ENCODE data around the gene CDH8.
"Not testable (repeated sequence)": the region's sequence is repeated elsewhere in the genome, so short reads cannot be mapped to it uniquely, and the experiment has no call there.

The CDH8 gene

GRCh38 chr16:61944004-61944403, 92.2 kb downstream of the CDH8 start:
- Histone ChIP-seq H3K27me3 (replicated peaks; ENCODE audit: control insufficient read depth, insufficient read depth, low read length, poor library complexity, severe bottlenecking) (no peaks in the 10 kb centered on the region), H3K4me3 (ENCODE audit: insufficient read depth, low read depth, low read length, poor library complexity, severe bottlenecking) (no peak overlapping the region), H3K9me3 (ENCODE audit: control insufficient read depth, low read length) (no peaks in the 10 kb centered on the region), H3K4me1 (ENCODE audit: control insufficient read depth, insufficient read depth, low read length, poor library complexity, severe bottlenecking) (no peaks in the 10 kb centered on the region), H3K27ac (ENCODE audit: insufficient read depth, low read length, poor library complexity, severe bottlenecking) (no peak overlapping the region), H3K36me3 (ENCODE audit: control insufficient read depth, insufficient read depth, low read length) (no peaks in the 10 kb centered on the region)
- no peak for DNase-seq

GRCh38 chr16:61940611-61941010, 95.6 kb downstream of the CDH8 start:
- Histone ChIP-seq H3K4me1 (ENCODE audit: control insufficient read depth, insufficient read depth, low read length, poor library complexity, severe bottlenecking) (no peaks in the 10 kb centered on the region), H3K9me3 (ENCODE audit: control insufficient read depth, low read length) (no peaks in the 10 kb centered on the region), H3K27me3 (replicated peaks; ENCODE audit: control insufficient read depth, insufficient read depth, low read length, poor library complexity, severe bottlenecking) (no peaks in the 10 kb centered on the region), H3K36me3 (ENCODE audit: control insufficient read depth, insufficient read depth, low read length) (no peaks in the 10 kb centered on the region), H3K4me3 (ENCODE audit: insufficient read depth, low read depth, low read length, poor library complexity, severe bottlenecking) (no peak overlapping the region), H3K27ac (ENCODE audit: insufficient read depth, low read length, poor library complexity, severe bottlenecking) (no peak overlapping the region)
- no peak for DNase-seq

DNA sequence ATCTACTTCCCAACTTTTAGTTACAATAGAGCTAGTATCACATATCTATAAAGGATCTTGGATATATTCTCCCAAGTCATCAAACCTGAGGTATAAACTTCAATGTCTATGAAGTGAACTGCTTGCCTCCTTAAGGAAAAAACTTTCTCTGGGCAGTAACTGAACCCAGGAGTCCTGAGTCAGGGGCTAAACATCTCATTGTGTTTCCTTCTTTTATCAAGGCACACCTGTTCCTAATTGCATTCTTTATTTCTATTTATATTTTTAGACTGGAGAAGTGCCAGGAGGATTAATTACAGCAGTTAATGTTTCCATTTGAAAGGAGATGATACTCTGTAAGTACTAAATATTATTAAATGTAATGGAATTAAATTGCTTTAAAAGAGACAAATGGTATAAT, 98.6 kb downstream of the CDH8 start:
- H3K4me3 ChIP-seq (ENCODE audit: insufficient read depth, low read depth, low read length, poor library complexity, severe bottlenecking) = no peak overlapping the region
- no peaks in the 10 kb centered on the region for H3K27me3 ChIP-seq (replicated peaks; ENCODE audit: control insufficient read depth, insufficient read depth, low read length, poor library complexity, severe bottlenecking)
- no peaks in the 10 kb centered on the region for H3K4me1 ChIP-seq (ENCODE audit: control insufficient read depth, insufficient read depth, low read length, poor library complexity, severe bottlenecking)
- H3K27ac ChIP-seq (ENCODE audit: insufficient read depth, low read length, poor library complexity, severe bottlenecking) = no peak overlapping the region
- no peaks in the 10 kb centered on the region for H3K36me3 ChIP-seq (ENCODE audit: control insufficient read depth, insufficient read depth, low read length)
- DNase-seq = no peak
- H3K9me3 ChIP-seq (ENCODE audit: control insufficient read depth, low read length) = peaks cover 3% of the 10 kb centered on the region

GRCh38 chr16:61936522-61936921, 99.7 kb downstream of the CDH8 start:
- H3K4me3 ChIP-seq (ENCODE audit: insufficient read depth, low read depth, low read length, poor library complexity, severe bottlenecking) = no peak overlapping the region
- no peaks in the 10 kb centered on the region for H3K4me1 ChIP-seq (ENCODE audit: control insufficient read depth, insufficient read depth, low read length, poor library complexity, severe bottlenecking)
- no peaks in the 10 kb centered on the region for H3K27me3 ChIP-seq (replicated peaks; ENCODE audit: control insufficient read depth, insufficient read depth, low read length, poor library complexity, severe bottlenecking)
- H3K36me3 ChIP-seq (ENCODE audit: control insufficient read depth, insufficient read depth, low read length) = no peaks in the 10 kb centered on the region
- peaks cover 3% of the 10 kb centered on the region for H3K9me3 ChIP-seq (ENCODE audit: control insufficient read depth, low read length)
- DNase-seq = no peak
- no peak overlapping the region for H3K27ac ChIP-seq (ENCODE audit: insufficient read depth, low read length, poor library complexity, severe bottlenecking)

GRCh38 chr16:61934601-61935000, 101.6 kb downstream of the CDH8 start:
- Histone ChIP-seq H3K27ac (ENCODE audit: insufficient read depth, low read length, poor library complexity, severe bottlenecking) (no peak overlapping the region), H3K4me1 (ENCODE audit: control insufficient read depth, insufficient read depth, low read length, poor library complexity, severe bottlenecking) (no peaks in the 10 kb centered on the region), H3K27me3 (replicated peaks; ENCODE audit: control insufficient read depth, insufficient read depth, low read length, poor library complexity, severe bottlenecking) (no peaks in the 10 kb centered on the region), H3K36me3 (ENCODE audit: control insufficient read depth, insufficient read depth, low read length) (no peaks in the 10 kb centered on the region), H3K9me3 (ENCODE audit: control insufficient read depth, low read length) (peaks cover 3% of the 10 kb centered on the region), H3K4me3 (ENCODE audit: insufficient read depth, low read depth, low read length, poor library complexity, severe bottlenecking) (no peak overlapping the region)
- no peak for DNase-seq

DNA sequence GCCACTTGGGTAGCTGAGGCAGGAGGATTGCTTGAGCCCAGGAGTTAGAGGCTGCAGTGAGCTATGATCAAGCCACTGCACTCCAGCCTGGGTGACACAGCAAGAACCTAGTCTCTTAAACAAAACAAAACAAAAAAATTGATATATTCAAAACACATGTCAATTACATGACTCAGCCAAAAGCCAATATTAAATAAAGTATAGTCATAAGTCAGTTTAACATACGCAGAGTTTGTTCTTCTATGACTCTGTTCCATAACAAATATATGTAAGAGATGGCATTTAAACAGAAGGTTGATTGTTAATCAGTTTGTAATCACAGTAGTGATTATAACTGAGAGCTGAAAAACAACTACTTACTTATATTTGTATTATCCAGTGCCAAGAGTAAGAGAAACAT, 106.5 kb downstream of the CDH8 start:
- no peak overlapping the region for H3K27ac ChIP-seq (ENCODE audit: insufficient read depth, low read length, poor library complexity, severe bottlenecking)
- no peak for DNase-seq
- H3K36me3 ChIP-seq (ENCODE audit: control insufficient read depth, insufficient read depth, low read length) = no peaks in the 10 kb centered on the region
- no peak overlapping the region for H3K4me3 ChIP-seq (ENCODE audit: insufficient read depth, low read depth, low read length, poor library complexity, severe bottlenecking)
- H3K4me1 ChIP-seq (ENCODE audit: control insufficient read depth, insufficient read depth, low read length, poor library complexity, severe bottlenecking) = no peaks in the 10 kb centered on the region
- H3K9me3 ChIP-seq (ENCODE audit: control insufficient read depth, low read length) = peaks cover 3% of the 10 kb centered on the region
- H3K27me3 ChIP-seq (replicated peaks; ENCODE audit: control insufficient read depth, insufficient read depth, low read length, poor library complexity, severe bottlenecking) = no peaks in the 10 kb centered on the region

DNA sequence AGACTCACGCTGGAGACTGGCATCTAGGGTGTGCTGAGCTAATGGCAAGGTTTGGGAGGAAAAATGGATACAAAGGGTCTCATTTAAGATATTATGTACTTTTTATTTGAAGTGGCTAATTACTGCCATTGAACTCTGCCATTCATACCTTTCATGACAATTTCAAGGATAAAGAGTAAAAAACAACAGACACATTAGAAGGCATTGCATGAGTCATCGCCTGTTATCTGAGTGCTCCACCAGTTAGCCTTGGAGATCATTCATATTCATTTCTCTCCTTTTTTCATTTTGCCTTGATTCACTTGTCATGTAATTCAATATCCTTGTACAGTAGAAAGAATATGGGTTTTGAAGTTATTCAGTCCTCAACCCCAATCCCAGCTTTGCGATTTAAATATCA, 109.5 kb downstream of the CDH8 start:
- Histone ChIP-seq H3K9me3 (ENCODE audit: control insufficient read depth, low read length) (no peaks in the 10 kb centered on the region), H3K36me3 (ENCODE audit: control insufficient read depth, insufficient read depth, low read length) (no peaks in the 10 kb centered on the region), H3K27ac (ENCODE audit: insufficient read depth, low read length, poor library complexity, severe bottlenecking) (no peak overlapping the region), H3K27me3 (replicated peaks; ENCODE audit: control insufficient read depth, insufficient read depth, low read length, poor library complexity, severe bottlenecking) (no peaks in the 10 kb centered on the region), H3K4me1 (ENCODE audit: control insufficient read depth, insufficient read depth, low read length, poor library complexity, severe bottlenecking) (no peaks in the 10 kb centered on the region), H3K4me3 (ENCODE audit: insufficient read depth, low read depth, low read length, poor library complexity, severe bottlenecking) (no peak overlapping the region)
- DNase-seq = no peak

GRCh38 chr16:61923629-61924028, 112.6 kb downstream of the CDH8 start:
- no peak for DNase-seq

GRCh38 chr16:61921373-61921772, 114.9 kb downstream of the CDH8 start:
- Histone ChIP-seq H3K36me3 (ENCODE audit: control insufficient read depth, insufficient read depth, low read length) (no peaks in the 10 kb centered on the region), H3K9me3 (ENCODE audit: control insufficient read depth, low read length) (peaks cover 4% of the 10 kb centered on the region), H3K4me3 (ENCODE audit: insufficient read depth, low read depth, low read length, poor library complexity, severe bottlenecking) (no peak overlapping the region), H3K27me3 (replicated peaks; ENCODE audit: control insufficient read depth, insufficient read depth, low read length, poor library complexity, severe bottlenecking) (no peaks in the 10 kb centered on the region), H3K4me1 (ENCODE audit: control insufficient read depth, insufficient read depth, low read length, poor library complexity, severe bottlenecking) (no peaks in the 10 kb centered on the region), H3K27ac (ENCODE audit: insufficient read depth, low read length, poor library complexity, severe bottlenecking) (no peak overlapping the region)
- no peak for DNase-seq

More at GRCh38 chr16:61923629-61924028, 112.6 kb downstream of the CDH8 start:
- Histone ChIP-seq H3K27ac (ENCODE audit: insufficient read depth, low read length, poor library complexity, severe bottlenecking) (no peak overlapping the region), H3K4me3 (ENCODE audit: insufficient read depth, low read depth, low read length, poor library complexity, severe bottlenecking) (no peak overlapping the region), H3K4me1 (ENCODE audit: control insufficient read depth, insufficient read depth, low read length, poor library complexity, severe bottlenecking) (no peaks in the 10 kb centered on the region), H3K27me3 (replicated peaks; ENCODE audit: control insufficient read depth, insufficient read depth, low read length, poor library complexity, severe bottlenecking) (no peaks in the 10 kb centered on the region), H3K9me3 (ENCODE audit: control insufficient read depth, low read length) (no peaks in the 10 kb centered on the region), H3K36me3 (ENCODE audit: control insufficient read depth, insufficient read depth, low read length) (no peaks in the 10 kb centered on the region)

- not testable (repeated sequence) for H3K4me1 ChIP-seq (ENCODE audit: control insufficient read depth, insufficient read depth, low read length, poor library complexity, severe bottlenecking); H3K9me3 ChIP-seq (ENCODE audit: control insufficient read depth, low read length); H3K27ac ChIP-seq (ENCODE audit: insufficient read depth, low read length, poor library complexity, severe bottlenecking); H3K36me3 ChIP-seq (ENCODE audit: control insufficient read depth, insufficient read depth, low read length); H3K4me3 ChIP-seq (ENCODE audit: insufficient read depth, low read depth, low read length, poor library complexity, severe bottlenecking); H3K27me3 ChIP-seq (replicated peaks; ENCODE audit: control insufficient read depth, insufficient read depth, low read length, poor library complexity, severe bottlenecking); DNase-seq
Measured at GRCh38 chr16:61917865-61918826, 118.1 kb downstream of the CDH8 start.

Measured in effector memory CD4-positive, alpha-beta T cell (primary cell).